Vagina (tissue), 2 donors: ENCODE results near the gene CPPED1. TPM values are rescaled to one million over a fixed set of nuclear protein-coding genes. Genes with fewer than 3 reads are reported as not detected.
"Not testable (repeated sequence)": the region's sequence is repeated elsewhere in the genome, so short reads cannot be mapped to it uniquely, and the experiment has no call there.

Source experiments
- DNase-seq, 2 donors: peaks; one replicate each; pipeline ENCODE4 v3.0.0-alpha.2; 2017; ENCODE audit errors: extremely low spot score in 2 of 2
- H3K27ac ChIP-seq: fragments of 200-600 bp; sonication (generic); one replicate; pipeline ENCODE4 v1.5.1; 2019
- H3K27me3 ChIP-seq: fragments of 200-600 bp; sonication (generic); one replicate; pipeline ENCODE4 v1.5.1; 2019
- H3K36me3 ChIP-seq, 2 donors: fragments of 200-600 bp; sonication (generic); one replicate each; pipeline ENCODE4 v1.5.1; 2017 to 2019
- H3K4me1 ChIP-seq: fragments of 200-600 bp; sonication (generic); one replicate; pipeline ENCODE4 v1.5.1; 2019
- H3K4me3 ChIP-seq, 2 donors: fragments of 200-600 bp; sonication (generic); 1 replicate in 1 of 2; 2 replicates in 1 of 2; pipeline ENCODE4 v1.5.1; 2016 to 2019
- H3K9me3 ChIP-seq: fragments of 200-600 bp; sonication (generic); one replicate; pipeline ENCODE4 v1.5.1; 2019
- CTCF ChIP-seq, 3 experiments: fragments of 450-650 bp in 2 of 3; fragments of 200-600 bp in 1 of 3; sonication (generic) in 1 of 3; IDR thresholded peaks; one replicate each; pipeline ENCODE4 v1.5.1; 2017 to 2019; ENCODE audit warnings: antibody characterized with exemption in 3 of 3, mild to moderate bottlenecking in 2 of 3, moderate library complexity in 2 of 3
- POLR2A ChIP-seq, 2 donors: fragments of 450-650 bp; IDR thresholded peaks; one replicate each; pipeline ENCODE4 v1.6.1; 2017; ENCODE audit warnings: antibody characterized with exemption in 2 of 2, mild to moderate bottlenecking in 2 of 2, moderate library complexity in 2 of 2
- POLR2AphosphoS5 ChIP-seq, 2 donors: sonication (generic); formaldehyde crosslinking; IDR thresholded peaks; one replicate each; pipeline ENCODE4 v1.9.0; 2017; ENCODE audit warnings: antibody characterized with exemption in 2 of 2, mild to moderate bottlenecking in 2 of 2, low read depth in 1 of 2; ENCODE audit not compliant: insufficient read depth in 1 of 2
- intact Hi-C: fragments of 100-400 bp; cut with DNase I; formaldehyde crosslinking; loops from one replicate; pipeline ENCODE4 v1.15.1; 2023
- total RNA-seq: library from RNA; depleted of rRNA; stranded (reverse); fragments of >200 nt; gene quantifications from one replicate; pipeline ENCODE4 v1.2.3, GENCODE V29; 2016

The CPPED1 gene
- total RNA-seq, 1 donor from 2014 or later, result 15.2 TPM

GRCh38 chr16:12796498-12796897 is 7.2 kb downstream of the CPPED1 start:
- Histone ChIP-seq H3K36me3 (no peaks in the 10 kb centered on the region), H3K9me3 (no peaks in the 10 kb centered on the region), H3K4me1 (peaks cover 6% of the 10 kb centered on the region), H3K27ac (no peak overlapping the region), H3K4me3 (no peak overlapping the region), H3K27me3 (no peaks in the 10 kb centered on the region)
- intact Hi-C loops, result no loop called here
- TF ChIP-seq POLR2AphosphoS5 (IDR thresholded peaks at IDR 0.05; ENCODE audit: insufficient read depth in 1 of 2, low read depth in 1 of 2), result no peak
- no peak for TF ChIP-seq CTCF (IDR thresholded peaks at IDR 0.05)
- no peak for TF ChIP-seq POLR2A (IDR thresholded peaks at IDR 0.05)
- DNase-seq, result no peak

GRCh38 chr16:12794486-12795387 is 8.9 kb downstream of the CPPED1 start:
- Histone ChIP-seq H3K9me3 (no peaks in the 10 kb centered on the region), H3K4me1 (peaks cover 6% of the 10 kb centered on the region), H3K27ac (no peak overlapping the region), H3K27me3 (no peaks in the 10 kb centered on the region), H3K36me3 (no peaks in the 10 kb centered on the region), H3K4me3 (no peak overlapping the region)
- TF ChIP-seq CTCF (IDR thresholded peaks at IDR 0.05) (no peak), POLR2A (IDR thresholded peaks at IDR 0.05) (no peak), POLR2AphosphoS5 (IDR thresholded peaks at IDR 0.05; ENCODE audit: insufficient read depth in 1 of 2, low read depth in 1 of 2) (no peak)
- intact Hi-C loops, result no loop called here
- DNase-seq, result no peak

- intact Hi-C loops, result no loop called here
- H3K27ac ChIP-seq, result no peak overlapping the region
- peaks cover 6% of the 10 kb centered on the region for H3K4me1 ChIP-seq
- H3K36me3 ChIP-seq, result no peaks in the 10 kb centered on the region
- H3K27me3 ChIP-seq, result no peaks in the 10 kb centered on the region
- TF ChIP-seq CTCF (IDR thresholded peaks at IDR 0.05) (no peak), POLR2A (IDR thresholded peaks at IDR 0.05) (no peak), POLR2AphosphoS5 (IDR thresholded peaks at IDR 0.05; ENCODE audit: insufficient read depth in 1 of 2, low read depth in 1 of 2) (no peak)
- no peak overlapping the region for H3K4me3 ChIP-seq
- no peak for DNase-seq
- no peaks in the 10 kb centered on the region for H3K9me3 ChIP-seq
Observed at GRCh38 chr16:12793865-12794240, 9.8 kb downstream of the CPPED1 start.

DNA sequence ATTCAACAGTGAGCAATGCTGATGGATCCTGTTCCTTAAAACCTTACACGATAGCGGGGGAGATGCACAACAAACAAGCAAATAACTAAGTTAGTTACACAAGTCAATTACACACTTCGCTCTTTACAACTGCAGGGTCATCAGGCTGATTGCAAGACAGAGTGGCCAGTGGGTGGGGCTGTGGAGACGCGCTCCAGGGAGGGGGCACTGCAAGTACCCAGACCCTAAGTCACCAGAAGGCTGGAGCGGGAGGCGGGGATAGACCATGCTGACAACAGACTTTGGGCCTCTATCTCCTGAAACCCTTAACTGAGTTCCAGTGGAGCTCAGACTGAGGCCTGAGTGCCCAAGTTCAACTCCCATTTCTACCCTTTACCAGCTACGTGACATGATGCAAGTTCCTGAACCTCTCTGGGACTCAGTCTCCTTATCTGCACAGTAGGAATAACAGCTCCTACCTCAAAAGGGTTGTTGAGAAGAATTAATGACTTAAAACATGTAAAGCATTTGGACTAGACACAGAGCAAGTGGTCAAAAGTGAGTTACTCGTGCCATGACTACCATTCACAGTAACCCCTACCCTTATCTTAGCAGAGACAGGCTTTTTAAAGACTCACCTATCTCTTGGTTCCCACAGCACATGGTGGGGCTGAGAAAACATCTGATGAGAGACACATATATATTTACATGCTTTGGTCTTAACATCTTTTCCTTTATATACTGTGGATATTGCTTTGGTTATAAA is 10.4 kb downstream of the CPPED1 start:
- intact Hi-C loops, result no loop called here
- no peak for DNase-seq
- TF ChIP-seq POLR2A (IDR thresholded peaks at IDR 0.05) (no peak), CTCF (IDR thresholded peaks at IDR 0.05) (no peak), POLR2AphosphoS5 (IDR thresholded peaks at IDR 0.05; ENCODE audit: insufficient read depth in 1 of 2, low read depth in 1 of 2) (no peak)

GRCh38 chr16:12792528-12792927 is 11.2 kb downstream of the CPPED1 start:
- intact Hi-C loops, H3K27ac ChIP-seq, H3K4me1 ChIP-seq, H3K4me3 ChIP-seq, DNase-seq, H3K27me3 ChIP-seq, H3K36me3 ChIP-seq, H3K9me3 ChIP-seq: not testable (repeated sequence)

More for the DNA sequence above, 10.4 kb downstream of the CPPED1 start:
- Histone ChIP-seq H3K36me3 (no peaks in the 10 kb centered on the region), H3K4me1 (peaks cover 6% of the 10 kb centered on the region), H3K9me3 (no peaks in the 10 kb centered on the region), H3K27me3 (no peaks in the 10 kb centered on the region), H3K27ac (no peak overlapping the region), H3K4me3 (no peak overlapping the region)
